ENCODE results near the gene EHBP1L1. TPM values are rescaled to one million over a fixed set of nuclear protein-coding genes. Genes with fewer than 3 reads are reported as not detected.

The EHBP1L1 gene
- total and polyA plus RNA-seq, 2 of the 13 experiments (the other 11 are each of a cell fraction or from before 2014, with no cell fraction given): 8.3 to 10.6 TPM

DNA sequence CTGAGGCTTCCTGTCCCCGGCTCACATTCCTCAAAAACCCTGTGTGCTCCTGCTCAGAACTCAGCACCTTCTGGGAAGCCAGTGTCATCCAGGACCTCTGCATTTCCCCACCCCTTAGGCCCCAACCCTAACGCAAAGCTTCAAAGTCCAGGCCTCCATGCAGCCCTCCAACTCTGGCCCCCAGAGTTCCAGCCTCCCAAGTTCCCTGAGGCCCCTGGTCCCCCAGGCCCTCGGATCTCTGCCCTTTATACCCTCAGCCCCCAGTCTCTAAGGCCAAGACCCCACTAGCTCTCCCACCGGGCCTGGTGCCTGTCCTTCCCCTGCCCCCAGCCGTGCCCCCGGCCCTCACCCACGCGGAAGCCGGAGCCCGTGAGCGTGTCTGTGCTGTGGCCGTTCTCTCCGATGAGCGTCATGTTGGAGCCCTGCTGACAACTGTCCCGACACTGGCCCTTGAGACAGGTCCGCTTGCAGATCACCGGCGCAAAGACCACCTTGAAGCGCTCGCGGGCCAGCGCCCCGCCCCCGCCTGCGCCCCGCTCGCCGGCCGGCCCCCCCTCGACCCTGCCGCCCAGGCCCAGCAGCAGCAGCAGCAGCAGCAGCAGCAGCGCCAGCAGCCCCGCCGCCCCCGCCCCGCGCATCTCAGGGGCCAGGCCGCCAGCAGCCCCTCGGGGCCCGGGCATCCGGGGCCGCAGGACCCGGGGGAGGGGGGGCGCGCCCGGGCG lies 18.4 kb upstream of the EHBP1L1 start (continued):
- TF ChIP-seq, protein P1, sequence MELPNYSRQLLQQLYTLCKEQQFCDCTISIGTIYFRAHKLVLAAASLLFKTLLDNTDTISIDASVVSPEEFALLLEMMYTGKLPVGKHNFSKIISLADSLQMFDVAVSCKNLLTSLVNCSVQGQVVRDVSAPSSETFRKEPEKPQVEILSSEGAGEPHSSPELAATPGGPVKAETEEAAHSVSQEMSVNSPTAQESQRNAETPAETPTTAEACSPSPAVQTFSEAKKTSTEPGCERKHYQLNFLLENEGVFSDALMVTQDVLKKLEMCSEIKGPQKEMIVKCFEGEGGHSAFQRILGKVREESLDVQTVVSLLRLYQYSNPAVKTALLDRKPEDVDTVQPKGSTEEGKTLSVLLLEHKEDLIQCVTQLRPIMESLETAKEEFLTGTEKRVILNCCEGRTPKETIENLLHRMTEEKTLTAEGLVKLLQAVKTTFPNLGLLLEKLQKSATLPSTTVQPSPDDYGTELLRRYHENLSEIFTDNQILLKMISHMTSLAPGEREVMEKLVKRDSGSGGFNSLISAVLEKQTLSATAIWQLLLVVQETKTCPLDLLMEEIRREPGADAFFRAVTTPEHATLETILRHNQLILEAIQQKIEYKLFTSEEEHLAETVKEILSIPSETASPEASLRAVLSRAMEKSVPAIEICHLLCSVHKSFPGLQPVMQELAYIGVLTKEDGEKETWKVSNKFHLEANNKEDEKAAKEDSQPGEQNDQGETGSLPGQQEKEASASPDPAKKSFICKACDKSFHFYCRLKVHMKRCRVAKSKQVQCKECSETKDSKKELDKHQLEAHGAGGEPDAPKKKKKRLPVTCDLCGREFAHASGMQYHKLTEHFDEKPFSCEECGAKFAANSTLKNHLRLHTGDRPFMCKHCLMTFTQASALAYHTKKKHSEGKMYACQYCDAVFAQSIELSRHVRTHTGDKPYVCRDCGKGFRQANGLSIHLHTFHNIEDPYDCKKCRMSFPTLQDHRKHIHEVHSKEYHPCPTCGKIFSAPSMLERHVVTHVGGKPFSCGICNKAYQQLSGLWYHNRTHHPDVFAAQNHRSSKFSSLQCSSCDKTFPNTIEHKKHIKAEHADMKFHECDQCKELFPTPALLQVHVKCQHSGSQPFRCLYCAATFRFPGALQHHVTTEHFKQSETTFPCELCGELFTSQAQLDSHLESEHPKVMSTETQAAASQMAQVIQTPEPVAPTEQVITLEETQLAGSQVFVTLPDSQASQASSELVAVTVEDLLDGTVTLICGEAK (IDR thresholded peaks at IDR 0.05): no peak
- TF ChIP-seq, protein P1 (CRISPR knock-in tag; IDR thresholded peaks at IDR 0.05): peak; percentile 60
- no peak for TF ChIP-seq SNAPC2 (CRISPR knock-in tag; IDR thresholded peaks at IDR 0.05)
- no peak for TF ChIP-seq NFYB (CRISPR knock-in tag; IDR thresholded peaks at IDR 0.05)
- no peak for TF ChIP-seq ARHGAP35 (CRISPR knock-in tag; IDR thresholded peaks at IDR 0.05; ENCODE audit: borderline replicate concordance)
- TF ChIP-seq ZNF891 (CRISPR knock-in tag; IDR thresholded peaks at IDR 0.05): no peak
- peak in 1 of 2 experiments; percentile 57; a peak in 1 of 4 replicates for TF ChIP-seq POLR2A (IDR thresholded peaks at IDR 0.05; ENCODE audit: insufficient read depth in 1 of 2, low read depth in 2 of 2, low read length in 2 of 2)
- no peak for TF ChIP-seq NFIB (CRISPR knock-in tag; IDR thresholded peaks at IDR 0.05; ENCODE audit: borderline replicate concordance)
- TF ChIP-seq, protein P2, sequence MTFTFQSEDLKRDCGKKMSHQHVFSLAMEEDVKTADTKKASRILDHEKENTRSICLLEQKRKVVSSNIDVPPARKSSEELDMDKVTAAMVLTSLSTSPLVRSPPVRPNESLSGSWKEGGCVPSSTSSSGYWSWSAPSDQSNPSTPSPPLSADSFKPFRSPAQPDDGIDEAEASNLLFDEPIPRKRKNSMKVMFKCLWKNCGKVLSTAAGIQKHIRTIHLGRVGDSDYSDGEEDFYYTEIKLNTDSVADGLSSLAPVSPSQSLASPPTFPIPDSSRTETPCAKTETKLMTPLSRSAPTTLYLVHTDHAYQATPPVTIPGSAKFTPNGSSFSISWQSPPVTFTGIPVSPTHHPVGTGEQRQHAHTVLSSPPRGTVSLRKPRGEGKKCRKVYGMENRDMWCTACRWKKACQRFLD (CRISPR knock-in tag; IDR thresholded peaks at IDR 0.05; ENCODE audit: borderline replicate concordance): no peak
- TF ChIP-seq HMG20B (CRISPR knock-in tag; conservative IDR thresholded peaks at IDR 0.05): no peak
- TF ChIP-seq CHD2 (IDR thresholded peaks at IDR 0.05; ENCODE audit: low read depth, low read length): no peak
- no peak for TF ChIP-seq TBP (CRISPR knock-in tag; IDR thresholded peaks at IDR 0.05)
- TF ChIP-seq, protein P3, sequence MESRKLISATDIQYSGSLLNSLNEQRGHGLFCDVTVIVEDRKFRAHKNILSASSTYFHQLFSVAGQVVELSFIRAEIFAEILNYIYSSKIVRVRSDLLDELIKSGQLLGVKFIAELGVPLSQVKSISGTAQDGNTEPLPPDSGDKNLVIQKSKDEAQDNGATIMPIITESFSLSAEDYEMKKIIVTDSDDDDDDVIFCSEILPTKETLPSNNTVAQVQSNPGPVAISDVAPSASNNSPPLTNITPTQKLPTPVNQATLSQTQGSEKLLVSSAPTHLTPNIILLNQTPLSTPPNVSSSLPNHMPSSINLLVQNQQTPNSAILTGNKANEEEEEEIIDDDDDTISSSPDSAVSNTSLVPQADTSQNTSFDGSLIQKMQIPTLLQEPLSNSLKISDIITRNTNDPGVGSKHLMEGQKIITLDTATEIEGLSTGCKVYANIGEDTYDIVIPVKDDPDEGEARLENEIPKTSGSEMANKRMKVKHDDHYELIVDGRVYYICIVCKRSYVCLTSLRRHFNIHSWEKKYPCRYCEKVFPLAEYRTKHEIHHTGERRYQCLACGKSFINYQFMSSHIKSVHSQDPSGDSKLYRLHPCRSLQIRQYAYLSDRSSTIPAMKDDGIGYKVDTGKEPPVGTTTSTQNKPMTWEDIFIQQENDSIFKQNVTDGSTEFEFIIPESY (CRISPR knock-in tag; IDR thresholded peaks at IDR 0.05): no peak

Data from HepG2 (cell line).